Activated CD4-positive, CD25-positive, alpha-beta regulatory T cell treated with anti-CD3 and anti-CD28 coated beads, Interleukin-2, amount 50 U/mL, for 72 hours (primary cell): ENCODE data around the gene PSMA5.
"Not testable (repeated sequence)": the region's sequence is repeated elsewhere in the genome, so short reads cannot be mapped to it uniquely, and the experiment has no call there.

Experiments
- DNase-seq: peaks from one replicate; pipeline ENCODE4 v3.0.0; 2021

The PSMA5 gene

GRCh38 chr1:109427171-109427467 lies 871 bp upstream of the PSMA5 start:
- DNase-seq, result no peak

GRCh38 chr1:109425391-109426280 lies 612 bp downstream of the PSMA5 start:
- DNase-seq, result peak; percentile 76

GRCh38 chr1:109423498-109423897 lies 2.8 kb downstream of the PSMA5 start:
- DNase-seq, result no peak

GRCh38 chr1:109412551-109412950 lies 13.7 kb downstream of the PSMA5 start:
- no peak for DNase-seq

- DNase-seq, result no peak
These were observed 21.4 kb downstream of the PSMA5 start for GRCh38 chr1:109404838-109405237.

GRCh38 chr1:109402025-109402424 lies 24.2 kb downstream of the PSMA5 start:
- DNase-seq, result no peak

GRCh38 chr1:109400035-109400655 lies 26.1 kb downstream of the PSMA5 start:
- DNase-seq, result no peak

GRCh38 chr1:109399326-109399957 lies 26.8 kb downstream of the PSMA5 start:
- no peak for DNase-seq

- DNase-seq, result no peak
These were observed 27.7 kb downstream of the PSMA5 start for GRCh38 chr1:109398343-109399225.

- peak; percentile 43 for DNase-seq
These were observed 28.5 kb downstream of the PSMA5 start, which contains the start of gene SORT1 for GRCh38 chr1:109397581-109398342. TSS of gene SORT1 (minus strand) at chr1:109397918. CDS start at chr1:109397892, 26 bp downstream.

GRCh38 chr1:109396871-109397580 lies 29.2 kb downstream of the PSMA5 start:
- no peak for DNase-seq

GRCh38 chr1:109396513-109396839 lies 29.8 kb downstream of the PSMA5 start:
- no peak for DNase-seq

GRCh38 chr1:109395602-109396512 lies 30.4 kb downstream of the PSMA5 start:
- DNase-seq, result no peak

GRCh38 chr1:109395282-109395599 lies 31.0 kb downstream of the PSMA5 start:
- not testable (repeated sequence) for DNase-seq

GRCh38 chr1:109394591-109395281 lies 31.5 kb downstream of the PSMA5 start:
- DNase-seq, result no peak

- no peak for DNase-seq
These were observed 32.5 kb downstream of the PSMA5 start for GRCh38 chr1:109393617-109394233.

- DNase-seq, result no peak
These were observed 33.2 kb downstream of the PSMA5 start for GRCh38 chr1:109392788-109393616.

- DNase-seq, result no peak
These were observed 34.0 kb downstream of the PSMA5 start for GRCh38 chr1:109392037-109392787.
